GM19099 (cell line): Measurements from ENCODE around the gene RFX1.
A peak's percentile ranks its signal among the peaks of the same experiment; 100 is the strongest.

Experiments used
- POLR2A ChIP-seq: IDR thresholded peaks from 3 replicates; pipeline ENCODE4 v1.6.1; 2011; ENCODE audit warnings: low read depth; ENCODE audit not compliant: insufficient read length; ENCODE audit errors: extremely low read depth

RFX1 gene

GRCh38 chr19:14028901-14029300 lies 22.8 kb upstream of the RFX1 start:
- TF ChIP-seq POLR2A: no peak

GRCh38 chr19:14027856-14028450 lies 21.8 kb upstream of the RFX1 start, which contains the start of gene RLN3:
Gene RLN3 (plus strand): TSS chr19:14028148. CDS start chr19:14028205, 57 bp downstream.
- no peak for TF ChIP-seq POLR2A

- no peak for TF ChIP-seq POLR2A
These were observed 17.5 kb upstream of the RFX1 start for GRCh38 chr19:14023404-14024235.

- TF ChIP-seq POLR2A: no peak
These were observed 16.3 kb upstream of the RFX1 start for GRCh38 chr19:14022469-14022868.

GRCh38 chr19:14021474-14021873 lies 15.4 kb upstream of the RFX1 start:
- TF ChIP-seq POLR2A: no peak

- TF ChIP-seq POLR2A: no peak
These were observed 13.0 kb upstream of the RFX1 start for GRCh38 chr19:14019100-14019499.

GRCh38 chr19:14015524-14016035 lies 9.5 kb upstream of the RFX1 start:
- TF ChIP-seq POLR2A: peak; percentile 21

GRCh38 chr19:14012378-14012915 lies 6.3 kb upstream of the RFX1 start:
- TF ChIP-seq POLR2A: no peak

- peak; percentile 70 for TF ChIP-seq POLR2A
These were observed 844 bp upstream of the RFX1 start for GRCh38 chr19:14006766-14007562.

GRCh38 chr19:14005349-14006084 lies 603 bp downstream of the RFX1 start:
- peak; percentile 80 for TF ChIP-seq POLR2A

GRCh38 chr19:14004619-14005348 lies 1.3 kb downstream of the RFX1 start:
- TF ChIP-seq POLR2A: no peak

- no peak for TF ChIP-seq POLR2A
These were observed 2.7 kb downstream of the RFX1 start for GRCh38 chr19:14003251-14004055.

GRCh38 chr19:14002571-14003250 lies 3.4 kb downstream of the RFX1 start:
- TF ChIP-seq POLR2A: no peak
